Pancreas (tissue), 10 donors: ENCODE results near the gene C1orf35. TPM values are rescaled to one million over a fixed set of nuclear protein-coding genes. Genes with fewer than 3 reads are reported as not detected.

Source experiments
- ATAC-seq, 4 donors: fragments of 200-7000 bp; cut with Tn5 transposase; one replicate each; pipeline versions ENCODE4 v1.8.0 to v1.9.1; 2020; ENCODE audit warnings: mild to moderate bottlenecking in 4 of 4, moderate library complexity in 4 of 4
- DNase-seq, 6 donors: peaks; one replicate each; pipeline ENCODE4 v3.0.0-alpha.2; 2020
- FAIRE-seq: peaks from 2 replicates; lab custom pipeline; 2012; peaks lifted over from hg19 to GRCh38; lab: Jason Lieb, UNC
- H3K27ac ChIP-seq, 4 donors: fragments of 200-600 bp; sonication (generic); 1 replicate in 3 of 4; 2 replicates in 1 of 4; pipeline versions ENCODE4 v1.5.0 to v1.8.0; 2020
- H3K27me3 ChIP-seq, 4 donors: fragments of 200-600 bp; one replicate each; pipeline ENCODE4 v1.8.0; 2021
- H3K36me3 ChIP-seq, 3 donors: fragments of 200-600 bp; sonication (generic) in 1 of 3; one replicate each; pipeline versions ENCODE4 v1.5.0 to v1.8.0; 2020 to 2021
- H3K4me1 ChIP-seq, 3 donors: fragments of 200-600 bp; one replicate each; pipeline ENCODE4 v1.8.0; 2021
- H3K4me3 ChIP-seq, 4 donors: fragments of 200-600 bp; sonication (generic) in 2 of 4; one replicate each; pipeline versions ENCODE4 v1.5.0 to v1.8.0; 2020 to 2021
- H3K9me3 ChIP-seq, 4 donors: fragments of 200-600 bp; one replicate each; pipeline ENCODE4 v1.8.0; 2021
- CTCF ChIP-seq, 4 donors: fragments of 200-600 bp; sonication (generic) in 3 of 4; IDR thresholded peaks; one replicate each; pipeline versions ENCODE4 v1.5.0 to v1.8.0; 2021; ENCODE audit warnings: antibody characterized with exemption in 4 of 4
- WGBS, 2 donors: extraction: QIAGEN DNeasy Blood & Tissue Kit; methylation state at CpG; one replicate each; pipeline ENCODE4 v1.1.7; 2013; 5-methylcytosine and 5-hydroxymethylcytosine counted together
- intact Hi-C, 3 donors: fragments of 100-400 bp; cut with DNase I; formaldehyde crosslinking; loops; one replicate each; pipeline versions ENCODE4 v1.11.1 to v1.14.2; 2022
- polyA plus RNA-seq, 2 donors: library from polyadenylated mRNA; stranded (reverse); fragments of 200-250 nt; gene quantifications; one replicate each; pipeline ENCODE4 v1.2.3, GENCODE V29; 2013
- total RNA-seq, 6 donors: library from RNA; stranded (reverse); fragmentation: NEBNext Ultra II Directional in 4 of 6; extraction: Animal tissue kit (Norgen Biotek cat#: 25700) in 4 of 6; gene quantifications; one replicate each; pipeline versions ENCODE4 v1.2.1 to v1.2.4, GENCODE V29; 2021 to 2023
- donor health status: healthy with polysubstance abuse.
- donor health status: DM: no; HTN: no; CAD: no; lungs with moderate emphysema.
- donor health status: DM: no; HTN: no; CAD: no.
- donor health status: control.
- donor health status: control.
- donor health status: Bipolar disorder and iron deficiency.
- donor health status: DM: yes; HTN: yes; CAD: no.
- donor health status: DM: no; HTN: no; CAD: no.
- donor health status: DM: no; HTN: no; CAD: no.
- donor health status: DM: yes; HTN: yes; CAD: no.

C1orf35 gene
- total and polyA plus RNA-seq, 8 donors: 6.3 to 33.2 (median 8.3) TPM

GRCh38 chr1:228082214-228082917 is 20.8 kb downstream of the C1orf35 start, which contains the start of gene ARF1:
Gene ARF1, plus strand, starts transcription at chr1:228082708. Its CDS starts 14,407 bp downstream, at chr1:228097115.
- peak; percentile 88 to 92 (median 92) for ATAC-seq
- DNase-seq: peak; percentile 88 to 98 (median 96)
- intact Hi-C loops: no loop called here
- Histone ChIP-seq H3K4me3 (peak within 1 kb of the TSS; percentile 84 to 96 (median 86)), H3K9me3 (no peaks in the 10 kb centered on the region), H3K4me1 (peaks cover 30 to 44% (median 34%) of the 10 kb centered on the region in 3 donors), H3K36me3 (no peaks in the 10 kb centered on the region), H3K27ac (peak within 1 kb of the TSS; percentile 99), H3K27me3 (no peaks in the 10 kb centered on the region)
- FAIRE-seq: no peak
- TF ChIP-seq CTCF (IDR thresholded peaks at IDR 0.05): peak in 2 of 4 donors; percentile 13 to 14
- 0 to 1% methylated on average over 49 to 87 of the region's 87 CpGs for WGBS, 2 donors

- H3K4me3 ChIP-seq: peak overlapping the region; percentile 84 to 96 (median 86)
- DNase-seq: peak in 4 of 6 donors; percentile 31 to 78 (median 64)
- H3K27me3 ChIP-seq: no peaks in the 10 kb centered on the region
- no peak for TF ChIP-seq CTCF (IDR thresholded peaks at IDR 0.05)
- FAIRE-seq: no peak
- 7 to 9% methylated on average over 16 to 31 of the region's 31 CpGs for WGBS, 2 donors
- intact Hi-C loops: no loop called here
- H3K27ac ChIP-seq: peak overlapping the region; percentile 99
- no peaks in the 10 kb centered on the region for H3K9me3 ChIP-seq
- no peaks in the 10 kb centered on the region for H3K36me3 ChIP-seq
- H3K4me1 ChIP-seq: peaks cover 23 to 38% (median 28%) of the 10 kb centered on the region in 3 donors
- peak; percentile 11 to 23 (median 20) for ATAC-seq
Observed at GRCh38 chr1:228081578-228082213, 21.4 kb downstream of the C1orf35 start.

GRCh38 chr1:228081144-228081543 is 22.0 kb downstream of the C1orf35 start:
- DNase-seq (peak in 4 of 6 donors; percentile 33 to 64 (median 42)), FAIRE-seq (no peak), ATAC-seq (no peak)
- no peak for TF ChIP-seq CTCF (IDR thresholded peaks at IDR 0.05)
- H3K4me1 ChIP-seq: peaks cover 18 to 32% (median 26%) of the 10 kb centered on the region in 3 donors
- WGBS, 2 donors: 54 to 67% methylated on average over 7 of the region's 7 CpGs
- intact Hi-C loops: no loop called here
- no peaks in the 10 kb centered on the region for H3K27me3 ChIP-seq
- H3K36me3 ChIP-seq: no peaks in the 10 kb centered on the region
- H3K27ac ChIP-seq: no peak overlapping the region
- H3K9me3 ChIP-seq: no peaks in the 10 kb centered on the region
- H3K4me3 ChIP-seq: peak overlapping the region in 3 of 4 donors; percentile 85 to 96 (median 86)

GRCh38 chr1:228079601-228080263 is 23.4 kb downstream of the C1orf35 start:
- FAIRE-seq (no peak), ATAC-seq (no peak), DNase-seq (peak in 3 of 6 donors; percentile 14 to 59 (median 44))
- Histone ChIP-seq H3K4me3 (no peak overlapping the region), H3K4me1 (peaks cover 5 to 18% (median 12%) of the 10 kb centered on the region in 3 donors), H3K27ac (no peak overlapping the region), H3K27me3 (no peaks in the 10 kb centered on the region), H3K36me3 (no peaks in the 10 kb centered on the region), H3K9me3 (no peaks in the 10 kb centered on the region)
- TF ChIP-seq CTCF (IDR thresholded peaks at IDR 0.05): no peak
- intact Hi-C loops: no loop called here
- 88 to 91% methylated on average over 7 of the region's 7 CpGs for WGBS, 2 donors
